ENCODE measurements around the gene HACD3.

DNA sequence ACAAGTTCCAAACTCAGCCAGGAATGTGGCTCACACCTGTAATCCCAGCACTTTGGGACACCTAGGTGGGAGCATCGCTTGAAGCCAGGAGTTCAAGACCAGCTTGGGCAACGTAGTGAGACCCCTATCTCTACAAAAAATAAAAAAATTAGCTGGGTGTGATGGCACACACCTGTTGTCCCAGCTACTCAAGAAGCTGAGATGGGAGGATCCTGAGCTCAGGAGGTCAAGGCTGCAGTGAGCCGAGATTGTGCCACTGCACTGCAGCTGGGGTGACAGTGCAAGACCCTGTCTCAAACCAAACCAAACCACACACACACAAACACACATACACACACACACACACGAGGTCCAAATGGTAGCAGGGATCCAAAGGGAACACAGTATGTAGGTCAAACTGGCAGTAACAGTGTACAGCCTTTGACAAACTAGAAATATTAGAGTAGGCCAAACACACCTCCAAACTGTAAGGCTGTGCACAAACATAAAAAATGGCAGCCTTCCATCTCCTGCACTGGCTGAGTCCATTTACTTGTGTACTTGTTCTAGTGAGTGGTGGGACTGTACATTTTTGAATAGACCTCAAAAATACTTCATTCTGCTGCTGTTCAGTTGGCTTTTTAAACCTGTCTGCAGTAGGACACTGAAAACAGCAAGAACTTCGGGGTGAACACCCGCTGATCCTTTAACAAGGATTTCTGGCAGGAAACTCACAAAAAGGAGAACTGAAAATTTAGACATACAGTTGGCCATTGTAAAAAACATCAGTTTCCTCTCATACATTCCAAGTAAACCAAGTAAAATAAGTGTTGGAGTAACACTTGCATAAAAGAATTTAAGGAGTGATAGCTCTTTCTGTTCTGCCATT, 47.1 kb downstream of the HACD3 start:
- TF ChIP-seq, protein P1, sequence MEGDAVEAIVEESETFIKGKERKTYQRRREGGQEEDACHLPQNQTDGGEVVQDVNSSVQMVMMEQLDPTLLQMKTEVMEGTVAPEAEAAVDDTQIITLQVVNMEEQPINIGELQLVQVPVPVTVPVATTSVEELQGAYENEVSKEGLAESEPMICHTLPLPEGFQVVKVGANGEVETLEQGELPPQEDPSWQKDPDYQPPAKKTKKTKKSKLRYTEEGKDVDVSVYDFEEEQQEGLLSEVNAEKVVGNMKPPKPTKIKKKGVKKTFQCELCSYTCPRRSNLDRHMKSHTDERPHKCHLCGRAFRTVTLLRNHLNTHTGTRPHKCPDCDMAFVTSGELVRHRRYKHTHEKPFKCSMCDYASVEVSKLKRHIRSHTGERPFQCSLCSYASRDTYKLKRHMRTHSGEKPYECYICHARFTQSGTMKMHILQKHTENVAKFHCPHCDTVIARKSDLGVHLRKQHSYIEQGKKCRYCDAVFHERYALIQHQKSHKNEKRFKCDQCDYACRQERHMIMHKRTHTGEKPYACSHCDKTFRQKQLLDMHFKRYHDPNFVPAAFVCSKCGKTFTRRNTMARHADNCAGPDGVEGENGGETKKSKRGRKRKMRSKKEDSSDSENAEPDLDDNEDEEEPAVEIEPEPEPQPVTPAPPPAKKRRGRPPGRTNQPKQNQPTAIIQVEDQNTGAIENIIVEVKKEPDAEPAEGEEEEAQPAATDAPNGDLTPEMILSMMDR (optimal IDR thresholded peaks at IDR 0.05 in 1 of 3, IDR thresholded peaks at IDR 0.05 in 1 of 3, conservative IDR thresholded peaks at IDR 0.05 in 1 of 3; ENCODE audit: extremely low read depth in 1 of 3, insufficient read depth in 2 of 3, low read length in 3 of 3) = no peak
- TF ChIP-seq EZH2 (IDR thresholded peaks at IDR 0.05; ENCODE audit: low read length) = no peak

All from keratinocyte (primary cell).